ENCODE data around the gene VPS39.

DNA sequence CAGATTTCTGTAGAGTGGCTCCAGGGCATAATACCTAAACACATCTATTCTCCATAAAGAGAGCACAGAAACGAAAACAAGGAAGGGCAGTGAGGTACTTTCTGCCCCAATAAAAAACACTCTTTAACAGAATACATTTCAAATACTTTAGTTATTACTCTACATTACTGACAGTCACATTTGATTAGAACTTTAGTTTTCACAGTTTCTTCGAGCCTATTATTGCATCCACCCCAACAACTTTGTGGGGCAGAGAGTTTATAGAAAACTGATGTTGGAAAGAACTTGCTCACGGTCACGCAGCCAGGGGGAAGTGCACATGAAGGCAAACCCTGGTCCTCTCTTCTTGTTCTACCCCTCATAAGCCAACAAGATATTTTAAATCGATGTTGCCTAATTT, 9.0 kb downstream of the VPS39 start:
- TF ChIP-seq CTCF (IDR thresholded peaks at IDR 0.05) (no peak), EP300 (IDR thresholded peaks at IDR 0.05) (no peak), POLR2A (IDR thresholded peaks at IDR 0.05) (no peak)
